ENCODE measurements around the gene NUDT4B. TPM values are rescaled to one million over a fixed set of nuclear protein-coding genes. Genes with fewer than 3 reads are reported as not detected.
"Not testable (repeated sequence)": the region's sequence is repeated elsewhere in the genome, so short reads cannot be mapped to it uniquely, and the experiment has no call there.

Gene NUDT4B
- total RNA-seq, 4 donors from 2014 or later, result 5.9 to 24.1 TPM; not detected in 2

DNA sequence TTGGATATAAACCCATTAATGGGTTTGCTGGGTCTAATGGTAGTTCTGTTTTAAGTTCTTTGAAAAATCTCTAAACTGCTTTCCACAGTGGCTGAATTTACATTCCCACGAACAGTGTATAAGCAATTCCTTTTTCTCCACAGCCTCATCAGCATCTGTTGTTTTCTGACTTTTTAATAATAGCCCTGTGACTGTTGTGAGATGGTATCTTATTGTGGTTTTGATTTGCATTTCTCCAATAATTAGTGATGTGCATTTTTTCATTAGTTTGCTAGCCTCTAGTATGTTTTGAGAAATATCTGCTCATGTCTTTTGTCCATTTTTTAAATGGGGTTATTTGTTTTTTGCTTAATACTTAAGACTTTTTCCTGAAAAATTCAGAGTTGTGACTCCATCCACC lies 31.8 kb downstream of the NUDT4B start:
- intact Hi-C loops (cut with DNase I; ENCODE audit: low total_unique reads); H3K4me3 ChIP-seq; H3K27ac ChIP-seq; H3K27me3 ChIP-seq; H3K36me3 ChIP-seq; DNase-seq; H3K9me3 ChIP-seq; H3K4me1 ChIP-seq: not testable (repeated sequence)

DNA sequence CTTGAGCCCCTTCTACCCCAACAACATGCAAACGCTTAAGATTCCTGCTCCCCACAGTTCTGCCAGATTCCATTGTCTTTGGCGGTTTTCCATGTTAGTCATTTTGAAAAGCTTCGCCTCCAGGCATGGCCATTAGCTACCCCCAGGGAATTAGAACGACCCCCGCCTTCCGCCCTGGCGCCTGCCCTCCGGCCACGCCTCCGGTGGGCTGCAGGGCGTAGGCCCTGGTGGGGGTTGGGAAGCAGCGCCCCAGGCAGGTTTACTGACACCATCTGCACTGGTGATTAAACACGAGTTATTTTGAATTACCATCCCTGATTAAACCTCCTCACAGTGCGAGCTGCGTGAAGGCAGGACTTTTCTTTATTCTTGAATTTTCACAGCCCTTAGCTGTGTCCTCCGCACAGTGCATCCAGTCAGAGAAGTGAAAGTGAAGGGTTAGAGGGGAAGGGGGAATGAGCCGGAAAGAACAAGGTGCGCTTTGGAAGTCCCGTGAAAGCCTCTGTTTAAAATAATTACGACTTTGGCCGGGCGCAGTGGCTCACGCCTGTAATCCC lies 43.0 kb downstream of the NUDT4B start:
- H3K36me3 ChIP-seq; H3K27ac ChIP-seq; H3K9me3 ChIP-seq; intact Hi-C loops (cut with DNase I; ENCODE audit: low total_unique reads); H3K4me1 ChIP-seq; H3K4me3 ChIP-seq; H3K27me3 ChIP-seq; DNase-seq: not testable (repeated sequence)

DNA sequence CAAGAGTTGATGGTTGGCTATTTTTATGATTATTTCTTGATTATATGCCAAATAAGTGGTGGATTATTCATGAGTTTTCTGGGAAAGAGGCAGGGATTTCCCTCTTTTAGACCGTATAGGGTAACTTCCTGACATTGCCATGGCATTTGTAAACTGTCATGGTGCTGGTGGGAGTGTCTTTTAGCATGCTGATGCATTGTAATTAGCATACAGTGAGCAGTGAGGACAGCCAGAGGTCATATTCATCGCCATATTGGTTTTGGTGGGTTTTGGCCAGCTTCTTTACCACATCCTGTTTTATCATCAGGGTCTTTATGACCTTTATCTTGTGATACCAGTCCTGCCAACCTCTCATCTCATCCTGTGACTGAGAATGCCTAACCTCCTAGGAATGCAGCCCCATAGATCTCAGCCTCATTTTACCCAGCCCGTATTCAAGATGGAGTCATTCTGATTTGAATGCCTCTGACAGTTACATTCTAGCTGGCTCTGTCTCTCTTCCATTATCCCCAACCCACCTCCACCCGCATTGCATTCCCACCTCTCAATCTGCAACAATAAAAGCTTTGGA lies 45.3 kb downstream of the NUDT4B start:
- intact Hi-C loops (cut with DNase I; ENCODE audit: low total_unique reads), result not testable (repeated sequence)

More for the DNA sequence above, 45.3 kb downstream of the NUDT4B start:
- H3K4me1 ChIP-seq, H3K27ac ChIP-seq, H3K36me3 ChIP-seq, DNase-seq, H3K27me3 ChIP-seq, H3K9me3 ChIP-seq, H3K4me3 ChIP-seq: not testable (repeated sequence)

Small RNAs within 50 kb of the gene (small RNA-seq; reads per million reads assigned to genes)
- not detected for gene RNU6-1171P

Other genes with a start within 250 kb of the NUDT4B start
- 10 to 100 TPM; 14.4 to 54.7 (median 37.9) TPM for gene NBPF14, start 152.8 kb upstream of the NUDT4B start, total RNA-seq
- gene PDE4DIP, start 95.7 kb downstream of the NUDT4B start, total RNA-seq, result 10 to 100 TPM; 24.6 to 61.9 (median 55.6) TPM

All from uterus (tissue), 4 donors.